ENCODE measurements around the gene SLC26A1.

Gene SLC26A1

DNA sequence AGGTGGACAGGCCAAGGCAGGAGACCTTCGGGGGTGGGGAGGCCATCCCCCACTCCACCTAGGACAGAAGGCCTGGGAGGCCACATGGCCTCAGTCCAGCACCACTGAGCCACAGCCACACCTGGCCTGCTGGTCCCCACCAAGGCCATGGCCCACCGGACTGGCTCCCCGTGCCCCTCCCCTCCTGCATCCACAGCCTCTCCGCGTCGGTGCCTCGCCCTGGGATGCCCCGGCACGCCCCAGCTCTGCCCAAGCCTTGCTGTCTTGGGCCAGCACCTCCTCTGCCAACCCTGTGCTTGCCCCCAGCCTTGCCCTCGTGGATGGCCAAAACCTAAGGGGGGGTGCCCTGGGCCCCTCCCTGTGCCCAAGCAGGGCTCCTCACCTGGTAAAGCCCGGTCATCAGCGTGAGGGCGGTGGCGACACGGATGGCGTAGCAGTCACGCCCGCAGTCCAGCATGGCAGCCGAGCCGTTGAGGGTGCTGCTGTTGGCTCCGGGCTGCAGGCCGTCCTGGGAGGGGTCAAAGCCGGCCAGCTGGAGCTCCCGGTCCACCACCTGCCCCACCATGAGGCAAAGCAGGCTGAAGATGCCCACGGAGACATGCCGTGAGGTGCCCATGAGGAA is 2.3 kb downstream of the SLC26A1 start:
- DNase-seq (ENCODE audit: low read depth), result no peak
- no peak overlapping the region for H3K4me3 ChIP-seq (replicated peaks; ENCODE audit: low read depth, low read length)
- TF ChIP-seq, protein P1, sequence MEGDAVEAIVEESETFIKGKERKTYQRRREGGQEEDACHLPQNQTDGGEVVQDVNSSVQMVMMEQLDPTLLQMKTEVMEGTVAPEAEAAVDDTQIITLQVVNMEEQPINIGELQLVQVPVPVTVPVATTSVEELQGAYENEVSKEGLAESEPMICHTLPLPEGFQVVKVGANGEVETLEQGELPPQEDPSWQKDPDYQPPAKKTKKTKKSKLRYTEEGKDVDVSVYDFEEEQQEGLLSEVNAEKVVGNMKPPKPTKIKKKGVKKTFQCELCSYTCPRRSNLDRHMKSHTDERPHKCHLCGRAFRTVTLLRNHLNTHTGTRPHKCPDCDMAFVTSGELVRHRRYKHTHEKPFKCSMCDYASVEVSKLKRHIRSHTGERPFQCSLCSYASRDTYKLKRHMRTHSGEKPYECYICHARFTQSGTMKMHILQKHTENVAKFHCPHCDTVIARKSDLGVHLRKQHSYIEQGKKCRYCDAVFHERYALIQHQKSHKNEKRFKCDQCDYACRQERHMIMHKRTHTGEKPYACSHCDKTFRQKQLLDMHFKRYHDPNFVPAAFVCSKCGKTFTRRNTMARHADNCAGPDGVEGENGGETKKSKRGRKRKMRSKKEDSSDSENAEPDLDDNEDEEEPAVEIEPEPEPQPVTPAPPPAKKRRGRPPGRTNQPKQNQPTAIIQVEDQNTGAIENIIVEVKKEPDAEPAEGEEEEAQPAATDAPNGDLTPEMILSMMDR (IDR thresholded peaks at IDR 0.05; ENCODE audit: low read length, missing control alignments), result no peak

DNA sequence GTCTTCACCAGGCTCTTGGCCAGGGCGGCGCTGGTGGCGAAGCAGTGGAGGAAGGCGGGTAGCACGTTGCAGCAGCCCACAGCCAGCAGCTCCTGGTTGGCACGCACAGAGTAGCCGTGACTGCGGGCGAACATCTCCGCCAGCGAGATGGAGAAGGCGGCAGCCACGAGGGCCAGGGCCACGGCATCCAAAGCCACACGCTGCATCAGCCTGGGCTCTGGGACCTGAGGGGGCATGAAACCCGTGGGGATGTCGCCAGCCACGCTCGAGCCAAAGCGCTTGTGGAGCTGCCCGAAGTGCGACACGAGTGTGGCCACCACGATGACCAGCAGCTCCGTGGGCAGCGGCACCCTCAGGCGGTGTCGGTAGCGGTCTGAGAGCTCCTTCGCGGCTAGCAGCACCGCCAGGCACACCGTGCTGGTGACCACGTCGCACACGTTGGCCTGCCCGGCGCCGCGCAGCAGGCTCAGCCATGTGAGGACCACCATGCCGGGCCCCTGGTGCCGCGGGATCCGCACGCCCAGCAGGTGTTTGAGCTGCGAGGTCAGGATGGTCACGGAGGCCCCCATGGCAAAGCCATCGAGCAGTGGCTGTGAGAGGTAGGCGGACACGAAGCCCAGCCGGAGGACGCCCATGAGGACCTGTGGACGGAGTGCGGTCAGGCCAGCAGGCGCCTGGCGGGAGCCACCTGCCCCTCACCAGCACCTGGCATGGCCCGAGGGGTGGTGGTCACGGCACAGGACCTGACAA is 3.3 kb downstream of the SLC26A1 start:
- H3K4me3 ChIP-seq (replicated peaks; ENCODE audit: low read depth, low read length), result no peak overlapping the region
- no peak for DNase-seq (ENCODE audit: low read depth)
- TF ChIP-seq, protein P1 (IDR thresholded peaks at IDR 0.05; ENCODE audit: low read length, missing control alignments), result no peak

DNA sequence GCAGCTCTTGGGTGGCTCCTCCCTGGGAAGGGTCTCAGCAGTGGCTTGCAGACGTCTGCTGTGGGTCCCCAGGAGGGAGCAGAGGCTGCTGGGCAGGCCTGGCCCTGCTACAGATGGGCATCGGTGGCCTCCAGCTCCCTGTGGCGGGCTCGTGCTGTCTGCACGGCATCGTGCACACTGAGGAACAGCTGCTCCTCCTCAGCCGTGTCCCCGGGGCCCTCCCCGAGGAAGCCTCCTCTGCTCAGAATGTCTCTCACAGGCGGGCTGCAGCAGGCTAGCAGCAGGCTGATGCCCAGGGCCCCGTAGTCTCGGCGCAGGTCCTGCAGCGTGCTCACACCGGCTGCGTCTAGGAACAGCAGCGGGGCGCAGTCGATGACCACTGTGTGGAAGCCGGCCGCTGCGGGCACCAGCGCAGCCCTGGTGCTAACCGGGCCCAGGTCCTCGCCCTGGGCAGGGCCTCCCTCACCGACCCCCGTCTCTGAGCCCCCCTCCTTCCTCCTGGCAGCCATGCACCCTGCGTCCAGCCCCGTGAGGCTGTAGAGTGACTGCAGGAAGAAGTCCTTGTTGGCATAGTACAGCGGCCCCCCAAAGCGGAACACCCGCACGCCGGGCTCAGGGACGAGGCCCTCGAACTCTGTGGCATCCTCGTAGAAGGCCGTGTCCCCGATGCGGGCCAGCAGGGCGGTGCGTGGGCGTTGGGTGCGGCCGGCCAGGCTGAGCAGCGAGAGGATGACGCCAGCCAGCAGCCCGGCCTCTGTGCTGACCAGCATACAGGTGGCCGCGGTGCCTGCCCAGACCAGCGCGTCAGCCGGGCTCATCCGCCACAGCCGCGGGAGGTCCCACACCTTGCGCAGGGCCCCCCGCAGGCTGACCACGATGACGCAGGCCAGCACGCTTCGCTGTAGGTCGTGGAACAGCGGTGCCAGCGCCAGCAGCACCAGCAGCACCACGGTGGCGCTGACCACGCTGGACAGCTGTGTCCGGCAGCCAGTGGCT is 4.2 kb downstream of the SLC26A1 start:
- H3K4me3 ChIP-seq (replicated peaks; ENCODE audit: low read depth, low read length), result no peak overlapping the region
- no peak for DNase-seq (ENCODE audit: low read depth)
- TF ChIP-seq, protein P1 (IDR thresholded peaks at IDR 0.05; ENCODE audit: low read length, missing control alignments), result no peak

DNA sequence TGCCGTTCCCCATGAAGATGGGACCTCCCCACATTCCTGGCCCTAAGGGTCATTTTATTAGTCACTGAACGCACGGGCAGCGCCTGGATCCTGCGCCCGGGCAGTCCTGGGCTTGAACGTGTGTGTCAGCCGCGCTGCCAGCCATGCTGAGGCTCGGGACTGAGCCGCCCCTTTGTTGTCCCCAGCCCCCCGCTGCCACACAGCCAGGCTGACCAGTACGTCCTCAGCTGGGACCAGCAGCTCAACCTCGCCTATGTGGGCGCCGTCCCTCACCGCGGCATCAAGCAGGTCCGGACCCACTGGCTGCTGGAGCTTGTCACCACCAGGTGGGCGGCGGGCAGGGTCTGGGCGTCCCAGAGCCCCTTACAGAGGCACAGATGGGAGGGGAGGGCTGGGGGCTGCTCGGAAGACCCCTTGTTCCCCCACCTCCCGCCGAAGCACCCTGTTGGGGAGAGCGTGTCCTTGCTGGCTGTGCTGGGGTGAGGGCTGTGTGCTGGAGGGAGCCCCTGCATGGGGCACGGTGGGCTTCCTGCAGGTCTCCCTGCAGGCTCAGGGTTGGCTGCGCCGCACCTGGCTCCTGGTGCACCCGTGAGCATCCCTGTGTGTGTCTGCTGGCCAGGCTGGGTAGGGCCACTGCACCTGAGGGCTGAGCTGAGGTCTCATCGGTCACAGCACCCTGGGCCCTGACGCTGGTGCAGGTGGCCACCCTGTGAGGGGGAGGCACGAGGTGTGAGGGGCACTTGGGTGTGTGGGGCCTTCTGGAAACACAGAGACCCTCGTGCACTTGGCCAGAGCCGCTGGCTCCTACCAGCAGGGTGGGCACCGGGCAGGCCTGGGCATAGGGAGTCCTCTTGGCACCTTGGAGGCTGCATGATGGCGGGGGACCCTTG is 5.3 kb downstream of the SLC26A1 start:
- DNase-seq (ENCODE audit: low read depth), result no peak
- H3K4me3 ChIP-seq (replicated peaks; ENCODE audit: low read depth, low read length), result peak overlapping the region; percentile 73
- TF ChIP-seq, protein P1 (IDR thresholded peaks at IDR 0.05; ENCODE audit: low read length, missing control alignments), result no peak

DNA sequence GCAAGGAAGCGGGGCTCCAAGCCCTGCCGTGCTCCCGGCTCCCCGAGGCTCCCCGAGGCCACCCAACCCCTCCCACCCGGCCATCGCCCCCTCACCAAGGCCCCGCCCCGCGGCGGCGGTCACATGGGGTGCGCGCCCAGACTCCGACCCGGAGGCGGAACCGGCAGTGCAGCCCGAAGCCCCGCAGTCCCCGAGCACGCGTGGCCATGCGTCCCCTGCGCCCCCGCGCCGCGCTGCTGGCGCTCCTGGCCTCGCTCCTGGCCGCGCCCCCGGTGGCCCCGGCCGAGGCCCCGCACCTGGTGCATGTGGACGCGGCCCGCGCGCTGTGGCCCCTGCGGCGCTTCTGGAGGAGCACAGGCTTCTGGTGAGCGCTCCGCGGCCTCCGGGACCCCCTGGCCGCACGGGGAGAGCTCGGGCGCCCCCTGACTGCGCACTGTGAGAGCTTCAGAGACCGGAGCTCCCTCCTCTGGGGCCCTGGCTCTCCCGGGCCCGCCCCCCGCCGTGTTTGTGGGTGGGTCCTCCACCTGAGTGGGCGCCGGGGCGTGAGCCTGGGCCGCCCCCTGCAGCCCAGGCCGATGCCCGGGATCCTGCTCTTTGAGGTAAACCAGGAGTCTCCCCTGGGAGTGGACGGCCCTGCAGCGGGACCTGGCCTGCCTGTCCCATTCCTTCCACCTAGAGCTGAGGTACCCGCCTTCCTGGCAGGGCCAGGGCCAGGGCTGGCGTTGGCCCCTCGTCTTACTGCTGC is 6.2 kb downstream of the SLC26A1 start, which contains the start of gene IDUA:
Gene IDUA, plus strand, starts transcription at position 166 of the 745 bp plus-strand sequence. Its CDS starts 41 bp downstream, at position 207.
- H3K4me3 ChIP-seq (replicated peaks; ENCODE audit: low read depth, low read length), result peak within 1 kb of the TSS; percentile 73
- TF ChIP-seq, protein P1 (IDR thresholded peaks at IDR 0.05; ENCODE audit: low read length, missing control alignments), result peak; percentile 37
- DNase-seq (ENCODE audit: low read depth), result peak; percentile 59

All from fibroblast of pulmonary artery (primary cell).